Measurements from ENCODE around the gene KATNAL2.
A peak's percentile ranks its signal among the peaks of the same experiment; 100 is the strongest.

Gene KATNAL2

GRCh38 chr18:47113796-47114540 is 196.6 kb downstream of the KATNAL2 start:
- no peak for DNase-seq (ENCODE audit: low read depth)

GRCh38 chr18:47115205-47115604 is 197.8 kb downstream of the KATNAL2 start:
- no peak for DNase-seq (ENCODE audit: low read depth)

GRCh38 chr18:47118981-47119380 is 201.6 kb downstream of the KATNAL2 start:
- no peak for DNase-seq (ENCODE audit: low read depth)

GRCh38 chr18:47120428-47120827 is 203.0 kb downstream of the KATNAL2 start:
- DNase-seq (ENCODE audit: low read depth) = no peak

- DNase-seq (ENCODE audit: low read depth) = no peak
Observed at GRCh38 chr18:47121146-47121545, 203.7 kb downstream of the KATNAL2 start.

GRCh38 chr18:47141289-47141688 is 223.9 kb downstream of the KATNAL2 start:
- no peak for DNase-seq (ENCODE audit: low read depth)

- no peak for DNase-seq (ENCODE audit: low read depth)
Observed at GRCh38 chr18:47143153-47143552, 225.8 kb downstream of the KATNAL2 start.

- no peak for DNase-seq (ENCODE audit: low read depth)
Observed at GRCh38 chr18:47143899-47144485, 226.6 kb downstream of the KATNAL2 start.

- no peak for DNase-seq (ENCODE audit: low read depth)
Observed at GRCh38 chr18:47146206-47146605, 228.8 kb downstream of the KATNAL2 start.

- DNase-seq (ENCODE audit: low read depth) = no peak
Observed at GRCh38 chr18:47149457-47150028, 232.1 kb downstream of the KATNAL2 start.

GRCh38 chr18:47150029-47150823 is 232.8 kb downstream of the KATNAL2 start, which contains the start of gene HDHD2:
TSS of gene HDHD2 (minus strand) at chr18:47150500. CDS start at chr18:47136439, 14,061 bp downstream.
- DNase-seq (ENCODE audit: low read depth) = peak; percentile 52

GRCh38 chr18:47150824-47151366 is 233.5 kb downstream of the KATNAL2 start:
- DNase-seq (ENCODE audit: low read depth) = no peak

- DNase-seq (ENCODE audit: low read depth) = no peak
Observed at GRCh38 chr18:47151439-47151838, 234.0 kb downstream of the KATNAL2 start.

Data from T follicular helper cell (primary cell).